Spinal cord (tissue), 10 donors: ENCODE results near the gene GTF2IRD1. TPM values are rescaled to one million over a fixed set of nuclear protein-coding genes. Genes with fewer than 3 reads are reported as not detected.
A peak's percentile ranks its signal among the peaks of the same experiment; 100 is the strongest.

ENCODE experiments used
- DNase-seq, 6 donors: peaks; one replicate each; pipeline versions ENCODE4 v3.0.0 to v3.0.0-alpha.2; 2013 to 2015; ENCODE audit warnings: low spot score in 6 of 6, low read depth in 4 of 6
- H3K27ac ChIP-seq: one replicate; pipeline ENCODE4 v1.5.1; 2013; ENCODE audit warnings: low read depth, low read length, control low read depth
- H3K27me3 ChIP-seq: one replicate; pipeline ENCODE4 v1.6.1; 2013; ENCODE audit warnings: low read length; ENCODE audit not compliant: control insufficient read depth, insufficient read depth
- H3K36me3 ChIP-seq: one replicate; pipeline ENCODE4 v1.6.1; 2013; ENCODE audit warnings: low read length; ENCODE audit not compliant: control insufficient read depth, insufficient read depth
- H3K4me1 ChIP-seq: one replicate; pipeline ENCODE4 v1.6.1; 2013; ENCODE audit warnings: low read length; ENCODE audit not compliant: control insufficient read depth, insufficient read depth
- H3K4me3 ChIP-seq: one replicate; pipeline ENCODE4 v1.5.1; 2013; ENCODE audit warnings: low read depth, low read length, control low read depth
- H3K9me3 ChIP-seq: one replicate; pipeline ENCODE4 v1.6.1; 2013; ENCODE audit warnings: low read length; ENCODE audit not compliant: control insufficient read depth, insufficient read depth
- WGBS: methylation state at CpG from one replicate; pipeline ENCODE4 v1.1.5; 2013; ENCODE audit warnings: missing lambda C conversion rate; ENCODE audit not compliant: insufficient coverage; 5-methylcytosine and 5-hydroxymethylcytosine counted together
- polyA plus RNA-seq, 2 donors: library from polyadenylated mRNA; unstranded; fragments of 120-200 nt; gene quantifications; one replicate each; pipeline ENCODE4 v1.2.1, GENCODE V29; 2013; ENCODE audit not compliant: insufficient read length in 2 of 2
- total RNA-seq, 2 donors: library from RNA; depleted of rRNA in 1 of 2; stranded (reverse); fragments of 120-200 nt in 1 of 2; fragments of >200 nt in 1 of 2; gene quantifications; one replicate each; pipeline versions ENCODE4 v1.2.3 to v1.2.4, GENCODE V29; 2013 to 2014
- donor health status: healthy.

GTF2IRD1 gene
- total and polyA plus RNA-seq, 4 donors: 10.0 to 33.5 (median 19.3) TPM

DNA sequence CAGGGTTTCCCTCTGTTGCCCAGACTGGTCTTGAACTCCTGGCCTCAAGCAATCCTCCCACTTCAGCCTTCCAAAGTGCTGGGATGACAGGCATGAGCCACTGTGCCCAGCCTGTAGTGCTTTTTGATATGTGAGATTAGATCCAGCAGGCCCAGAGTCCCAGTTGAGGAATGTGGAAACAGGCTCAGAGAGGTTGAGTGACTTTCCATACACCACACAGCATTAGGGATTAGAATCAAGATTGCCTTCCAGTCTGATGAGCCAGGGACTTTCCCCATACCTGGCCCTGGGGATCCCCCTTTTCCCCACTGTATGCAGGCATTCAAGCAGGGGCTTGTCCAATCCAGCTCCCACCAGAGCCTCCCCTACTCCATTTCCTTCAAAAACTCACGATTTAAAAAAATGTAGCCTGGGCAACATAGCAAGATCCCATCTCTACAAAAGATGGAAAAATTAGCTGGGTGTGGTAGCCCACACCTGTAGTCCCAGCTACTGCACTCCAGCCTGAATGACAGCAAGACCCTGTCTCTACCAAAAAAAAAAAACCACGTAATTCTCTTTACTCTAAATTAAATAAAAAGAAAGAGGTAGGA, 128.8 kb downstream of the GTF2IRD1 start:
- no CpG with 5 or more reads among the region's 2 CpGs for WGBS
- no peaks in the 10 kb centered on the region for H3K27me3 ChIP-seq
- no peak overlapping the region for H3K4me3 ChIP-seq
- peaks cover 25% of the 10 kb centered on the region for H3K4me1 ChIP-seq
- H3K36me3 ChIP-seq: peaks cover 45% of the 10 kb centered on the region
- no peak overlapping the region for H3K27ac ChIP-seq
- no peak for DNase-seq
- H3K9me3 ChIP-seq: no peaks in the 10 kb centered on the region

DNA sequence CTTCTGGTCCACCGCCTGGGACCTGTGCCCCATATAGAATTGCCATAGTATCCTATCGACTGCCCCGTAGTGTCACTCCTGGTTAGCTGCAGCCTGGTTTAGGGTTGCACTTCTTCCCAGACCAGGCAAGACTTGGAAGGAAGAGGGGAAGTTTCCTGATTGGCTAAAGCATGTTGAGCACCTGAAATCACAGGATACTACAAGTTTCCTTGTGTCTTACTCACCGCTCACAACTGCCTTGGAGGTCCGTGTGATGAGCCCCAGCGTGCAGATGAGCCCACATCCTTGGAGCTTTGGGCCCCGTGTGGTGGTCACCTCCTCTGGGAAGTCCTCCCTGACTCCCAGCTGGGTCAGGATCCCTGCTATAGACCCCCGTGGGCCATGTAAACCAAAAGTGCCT, 129.9 kb downstream of the GTF2IRD1 start:
- H3K27ac ChIP-seq: no peak overlapping the region
- DNase-seq: no peak
- WGBS: 97% methylated on average over 7 of the region's 8 CpGs

GRCh38 chr7:74584160-74584954, 130.7 kb downstream of the GTF2IRD1 start:
- no peak for DNase-seq
- Histone ChIP-seq H3K4me3 (no peak overlapping the region), H3K27ac (no peak overlapping the region)

More for the DNA sequence above, 129.9 kb downstream of the GTF2IRD1 start:
- H3K27me3 ChIP-seq: no peaks in the 10 kb centered on the region
- peaks cover 43% of the 10 kb centered on the region for H3K36me3 ChIP-seq
- no peaks in the 10 kb centered on the region for H3K9me3 ChIP-seq
- peaks cover 33% of the 10 kb centered on the region for H3K4me1 ChIP-seq
- H3K4me3 ChIP-seq: no peak overlapping the region

DNA sequence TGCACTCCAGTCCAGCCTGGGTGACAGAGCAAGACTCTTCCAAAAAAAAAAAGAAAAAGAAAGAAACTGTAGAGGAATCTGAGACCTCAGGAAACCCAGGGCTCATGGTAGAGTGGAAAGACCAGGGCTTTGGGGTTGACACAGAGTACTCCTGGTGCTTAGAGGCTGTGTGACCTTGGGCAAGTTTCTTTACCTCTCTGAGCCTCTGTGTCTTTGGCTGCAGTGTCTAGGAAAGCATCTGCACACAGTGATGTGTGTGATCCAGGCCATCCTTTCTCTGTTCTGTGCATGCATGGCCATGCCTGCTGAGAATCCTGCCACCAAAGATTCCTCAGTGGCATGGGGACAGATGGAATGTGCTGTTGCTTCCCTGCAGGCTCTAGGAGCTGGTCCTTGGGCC, 132.1 kb downstream of the GTF2IRD1 start:
- peaks cover 23% of the 10 kb centered on the region for H3K4me1 ChIP-seq
- no peaks in the 10 kb centered on the region for H3K9me3 ChIP-seq
- H3K36me3 ChIP-seq: peaks cover 56% of the 10 kb centered on the region
- no peak overlapping the region for H3K27ac ChIP-seq
- no peak overlapping the region for H3K4me3 ChIP-seq
- no peaks in the 10 kb centered on the region for H3K27me3 ChIP-seq
- DNase-seq: no peak

More at GRCh38 chr7:74584160-74584954, 130.7 kb downstream of the GTF2IRD1 start:
- 93% methylated on average over 16 of the region's 17 CpGs for WGBS
- Histone ChIP-seq H3K9me3 (no peaks in the 10 kb centered on the region), H3K36me3 (peaks cover 47% of the 10 kb centered on the region), H3K4me1 (peaks cover 33% of the 10 kb centered on the region), H3K27me3 (no peaks in the 10 kb centered on the region)

DNA sequence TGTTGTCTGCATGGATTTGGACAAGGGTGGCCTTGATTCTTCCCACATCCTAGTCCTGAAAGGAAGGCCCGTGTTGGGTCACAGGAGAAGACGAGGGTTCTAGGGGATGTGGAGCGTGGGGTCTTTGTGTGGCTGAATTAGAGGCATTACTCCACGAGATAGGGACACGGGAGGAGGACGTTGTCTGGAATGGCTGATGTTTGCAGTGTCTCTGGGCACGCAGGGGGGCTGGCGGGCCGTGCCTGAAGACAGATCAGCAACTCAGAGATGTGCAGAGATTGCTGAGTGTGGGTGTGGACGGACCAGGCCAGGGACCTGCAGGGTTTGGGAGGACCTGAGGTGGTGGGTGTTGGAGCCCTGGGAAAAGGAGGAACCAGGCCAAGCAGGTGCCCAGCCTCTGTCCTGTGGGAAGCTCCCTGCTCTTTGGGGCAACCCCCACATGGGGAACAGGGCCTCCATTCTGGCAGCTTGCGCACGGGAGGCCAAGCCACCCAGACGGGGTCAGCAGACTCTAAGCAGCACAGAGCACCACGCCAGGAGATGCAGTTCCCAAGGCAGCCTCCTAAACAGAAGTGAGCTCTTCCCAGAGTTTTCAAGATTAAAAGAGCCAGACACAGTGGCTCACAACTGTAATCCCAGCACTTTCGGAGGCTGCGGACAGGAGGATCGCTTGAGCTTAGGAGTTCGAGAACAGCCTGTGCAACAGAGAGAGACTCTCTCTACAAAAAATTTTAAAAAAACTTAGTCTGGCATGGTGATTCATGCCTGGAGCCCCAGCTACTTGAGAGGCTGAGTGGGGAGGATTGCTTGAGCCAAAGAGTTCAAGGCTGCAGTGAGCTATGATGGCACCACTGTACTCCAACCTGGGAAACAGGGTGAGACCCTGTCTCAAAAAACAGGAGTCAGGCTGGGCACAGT, 132.8 kb downstream of the GTF2IRD1 start:
- H3K27ac ChIP-seq: peak overlapping the region; percentile 75
- no peaks in the 10 kb centered on the region for H3K9me3 ChIP-seq
- peaks cover 23% of the 10 kb centered on the region for H3K4me1 ChIP-seq
- H3K36me3 ChIP-seq: peaks cover 55% of the 10 kb centered on the region
- no peaks in the 10 kb centered on the region for H3K27me3 ChIP-seq
- H3K4me3 ChIP-seq: no peak overlapping the region
- DNase-seq: no peak
- WGBS: 50% methylated on average over 14 of the region's 18 CpGs

GRCh38 chr7:74587435-74588126, 133.9 kb downstream of the GTF2IRD1 start:
- peak in 2 of 6 donors; percentile 48 to 72 for DNase-seq
- Histone ChIP-seq H3K4me3 (no peak overlapping the region), H3K4me1 (peaks cover 23% of the 10 kb centered on the region), H3K27me3 (no peaks in the 10 kb centered on the region), H3K9me3 (no peaks in the 10 kb centered on the region), H3K36me3 (peaks cover 55% of the 10 kb centered on the region), H3K27ac (peak overlapping the region; percentile 75)
- WGBS: 34% methylated on average over 12 of the region's 13 CpGs

GRCh38 chr7:74590813-74591212, 137.1 kb downstream of the GTF2IRD1 start:
- Histone ChIP-seq H3K27me3 (no peaks in the 10 kb centered on the region), H3K9me3 (no peaks in the 10 kb centered on the region), H3K4me1 (peaks cover 23% of the 10 kb centered on the region), H3K36me3 (peaks cover 63% of the 10 kb centered on the region), H3K4me3 (no peak overlapping the region), H3K27ac (no peak overlapping the region)
- 95% methylated on average over 13 of the region's 16 CpGs for WGBS
- DNase-seq: no peak

- Histone ChIP-seq H3K9me3 (no peaks in the 10 kb centered on the region), H3K27me3 (no peaks in the 10 kb centered on the region), H3K27ac (no peak overlapping the region), H3K36me3 (peaks cover 91% of the 10 kb centered on the region), H3K4me3 (no peak overlapping the region), H3K4me1 (no peaks in the 10 kb centered on the region)
- WGBS: 100% methylated on average over 1 of the region's 1 CpG
- no peak for DNase-seq
Measured at GRCh38 chr7:74598558-74598957, 144.9 kb downstream of the GTF2IRD1 start.

DNA sequence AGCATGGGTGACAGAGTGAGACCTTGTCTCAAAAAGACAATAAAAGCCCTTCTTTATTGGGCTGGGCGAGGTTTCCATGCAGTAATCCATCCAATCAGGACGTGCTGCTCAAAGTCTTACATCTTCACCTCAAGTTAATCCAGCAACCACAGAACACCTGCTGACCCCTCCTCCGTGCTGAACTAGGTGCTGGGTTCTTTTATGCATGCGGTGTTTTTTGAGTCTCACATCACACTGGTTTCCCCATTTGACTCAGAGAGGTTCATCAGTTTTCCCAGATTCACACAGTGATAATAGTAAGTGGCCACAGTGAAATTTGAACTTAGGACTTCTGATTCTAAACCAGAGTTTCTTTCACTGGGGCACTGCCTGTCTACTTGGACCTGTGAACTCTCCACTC, 145.5 kb downstream of the GTF2IRD1 start:
- Histone ChIP-seq H3K27ac (no peak overlapping the region), H3K4me1 (no peaks in the 10 kb centered on the region), H3K9me3 (no peaks in the 10 kb centered on the region), H3K4me3 (no peak overlapping the region), H3K27me3 (no peaks in the 10 kb centered on the region), H3K36me3 (peaks cover 90% of the 10 kb centered on the region)
- WGBS: 93% methylated on average over 2 of the region's 4 CpGs
- DNase-seq: no peak
